A549 (cell line): ENCODE measurements around the gene SPATA25. TPM values are rescaled to one million over a fixed set of nuclear protein-coding genes. Genes with fewer than 3 reads are reported as not detected.

Experiments
- ATAC-seq, 2 experiments: fragments of 200-7000 bp in 1 of 2; fragments of >200 bp in 1 of 2; cut with Nextera tagmentation in 1 of 2; cut with Tn5 transposase in 1 of 2; 3 replicates each; pipeline versions ENCODE4 v1.8.0 to v1.9.1; 2018 to 2020; ENCODE audit warnings: mild to moderate bottlenecking in 1 of 2, moderate library complexity in 1 of 2
- CTCF ChIA-PET: fragments of 300-600 bp; sonication (Branson Sonifier 250); formaldehyde crosslinking; extraction: SDS; loops from one replicate; lab custom pipeline; 2021; ENCODE audit warnings: antibody characterized with exemption, inconsistent platforms; lab: Yijun Ruan, JAX
- POLR2A ChIA-PET: fragments of 350-600 bp; formaldehyde crosslinking; extraction: SDS; loops from one replicate; lab custom pipeline; 2021; ENCODE audit warnings: antibody characterized with exemption, inconsistent platforms; lab: Yijun Ruan, JAX
- DNase-seq, 2 experiments: peaks; one replicate each; pipeline versions ENCODE4 v3.0.0 to v3.0.0-alpha.2; 2011 to 2016; ENCODE audit warnings: low read depth in 1 of 2, low spot score in 1 of 2
- FAIRE-seq: peaks from 2 replicates; lab custom pipeline; 2011; peaks lifted over from hg19 to GRCh38; lab: Jason Lieb, UNC
- H3K27ac ChIP-seq, 2 experiments: fragments of >200 bp; sonication (Bioruptor Twin); formaldehyde crosslinking; 3 replicates each; pipeline ENCODE4 v1.5.1; 2016 to 2017
- H3K4me1 ChIP-seq: fragments of >200 bp; sonication (Bioruptor Twin); formaldehyde crosslinking; 3 replicates; pipeline ENCODE4 v1.6.1; 2016
- H3K4me2 ChIP-seq: fragments of >200 bp; sonication (Bioruptor Twin); formaldehyde crosslinking; 3 replicates; pipeline ENCODE4 v1.6.1; 2016
- H3K4me3 ChIP-seq: fragments of >200 bp; sonication (Bioruptor Twin); formaldehyde crosslinking; 3 replicates; pipeline ENCODE4 v1.5.1; 2016
- H3K9me3 ChIP-seq: fragments of >200 bp; sonication (Bioruptor Twin); formaldehyde crosslinking; 3 replicates; pipeline ENCODE4 v1.6.1; 2016
- CBX8 ChIP-seq: fragments of 200-600 bp; sonication (generic); IDR thresholded peaks from 2 replicates; pipeline ENCODE4 v1.6.1; 2016
- ELK1 ChIP-seq: fragments of 150-350 bp; IDR thresholded peaks from 2 replicates; pipeline ENCODE4 v1.6.1; 2014; ENCODE audit warnings: low read depth, mild to moderate bottlenecking, low read length
- HEYL ChIP-seq: fragments of 250-450 bp; sonication (Bioruptor Pico); IDR thresholded peaks from 2 replicates; pipeline ENCODE4 v1.8.0; 2021; ENCODE audit warnings: mild to moderate bottlenecking, moderate library complexity
- RARB ChIP-seq: fragments of 250-450 bp; sonication (Bioruptor Pico); IDR thresholded peaks from 2 replicates; pipeline ENCODE4 v1.8.0; 2021; ENCODE audit warnings: mild to moderate bottlenecking, moderate library complexity
- RFX5 ChIP-seq: fragments of 450-650 bp; IDR thresholded peaks from 2 replicates; pipeline ENCODE4 v1.7.1; 2014; ENCODE audit warnings: antibody characterized with exemption, mild to moderate bottlenecking, moderate library complexity
- RNF2 ChIP-seq: fragments of 200-600 bp; sonication (generic); IDR thresholded peaks from 2 replicates; pipeline ENCODE4 v1.6.1; 2016; ENCODE audit warnings: low read depth, mild to moderate bottlenecking, antibody characterized with exemption, moderate library complexity, borderline replicate concordance
- USF2 ChIP-seq: fragments of 450-650 bp; IDR thresholded peaks from 2 replicates; pipeline ENCODE4 v1.6.1; 2014; ENCODE audit warnings: antibody characterized with exemption
- WGBS: methylation state at CpG from one replicate; pipeline ENCODE4 v1.1.6; 2017; ENCODE audit errors: missing lambda C conversion rate; 5-methylcytosine and 5-hydroxymethylcytosine counted together
- polyA plus RNA-seq, 4 experiments: library from polyadenylated mRNA; depleted of rRNA in 3 of 4; stranded (reverse); fragments of >200 nt; fragmentation: RNase III in 1 of 4; extraction: RNeasy Plus Mini Kit Qiagen cat#74134 plus additional on column Dnase treatment in 1 of 4; gene quantifications; 2 replicates in 3 of 4; 3 replicates in 1 of 4; pipeline ENCODE4 v1.2.3, GENCODE V29; 2011 to 2017

Gene SPATA25
- polyA plus RNA-seq, 2 of the 4 experiments (the other 2 are of a cell fraction), result 0.31 to 0.77 TPM

GRCh38 chr20:45840700-45841198 lies 46.7 kb downstream of the SPATA25 start:
- 93% methylated on average over 15 of the region's 25 CpGs for WGBS
- CTCF ChIA-PET, result interaction anchor here (0.6 to 2.2 kb wide), 3 partner anchors 27 to 157 kb away, joined by 3 to 6 read pairs (median 6); no protein-coding TSS in a partner anchor
- ATAC-seq, result no peak; a peak in 1 of 6 replicates
- Histone ChIP-seq H3K9me3 (no peaks in the 10 kb centered on the region), H3K4me2 (no peak overlapping the region), H3K4me3 (no peak overlapping the region), H3K4me1 (no peaks in the 10 kb centered on the region), H3K27ac (no peak overlapping the region)
- POLR2A ChIA-PET, result interaction anchor here (1.7 kb wide), 1 partner anchor 40 kb away, joined by 5 read pairs; no protein-coding TSS in a partner anchor
- no peak for DNase-seq
- TF ChIP-seq RNF2 (no peak), ELK1 (no peak), RARB (CRISPR knock-in tag) (no peak), RFX5 (no peak), HEYL (CRISPR knock-in tag) (no peak)
- FAIRE-seq, result no peak

- TF ChIP-seq CBX8, result no peak
- TF ChIP-seq USF2, result no peak
- peaks cover 17% of the 10 kb centered on the region; the same call in 2 of the 3 replicates for H3K4me1 ChIP-seq
- ATAC-seq, result no peak
- H3K27ac ChIP-seq, result no peak overlapping the region
- WGBS, result 83% methylated on average over 1 of the region's 1 CpG
- ChIA-PET POLR2A (no interaction called here), CTCF (interaction anchor here (1.3 to 1.8 kb wide), 3 partner anchors 9 to 177 kb away, joined by 3 to 6 read pairs (median 3); no protein-coding TSS in a partner anchor)
- DNase-seq, result no peak
- no peaks in the 10 kb centered on the region for H3K9me3 ChIP-seq
- H3K4me3 ChIP-seq, result no peak overlapping the region
- FAIRE-seq, result no peak
- H3K4me2 ChIP-seq, result no peak overlapping the region
Measured at GRCh38 chr20:45836841-45837240, 50.6 kb downstream of the SPATA25 start.

Other genes starting within 250 kb of the SPATA25 start
- gene WFDC11, start 217.4 kb downstream of the SPATA25 start, polyA plus RNA-seq (2011; rRNA removed), result not detected in 2 replicates
- gene WFDC11, start 217.4 kb downstream of the SPATA25 start, polyA plus RNA-seq (2017; fragmentation: RNase III; extraction: RNeasy Plus Mini Kit Qiagen cat#74134 plus additional on column Dnase treatment), result not detected in 3 replicates
- gene WFDC13, start 185.6 kb downstream of the SPATA25 start, polyA plus RNA-seq (2011; rRNA removed), result not detected in 2 replicates
- gene WFDC13, start 185.6 kb downstream of the SPATA25 start, polyA plus RNA-seq (2017; fragmentation: RNase III; extraction: RNeasy Plus Mini Kit Qiagen cat#74134 plus additional on column Dnase treatment), result not detected in 3 replicates
- not detected in 2 replicates for gene WFDC10B, start 182.6 kb downstream of the SPATA25 start, polyA plus RNA-seq (2011; rRNA removed)
- not detected in 3 replicates for gene WFDC10B, start 182.6 kb downstream of the SPATA25 start, polyA plus RNA-seq (2017; fragmentation: RNase III; extraction: RNeasy Plus Mini Kit Qiagen cat#74134 plus additional on column Dnase treatment)
- gene SPINT4, start 165.3 kb downstream of the SPATA25 start, polyA plus RNA-seq (2011; rRNA removed), result not detected in 2 replicates
- not detected in 3 replicates for gene SPINT4, start 165.3 kb downstream of the SPATA25 start, polyA plus RNA-seq (2017; fragmentation: RNase III; extraction: RNeasy Plus Mini Kit Qiagen cat#74134 plus additional on column Dnase treatment)
- gene WFDC3, start 95.7 kb downstream of the SPATA25 start, polyA plus RNA-seq (2011; rRNA removed), result 0.34 TPM in 1 of 2 replicates, not detected in the other
- not detected in 3 replicates for gene WFDC3, start 95.7 kb downstream of the SPATA25 start, polyA plus RNA-seq (2017; fragmentation: RNase III; extraction: RNeasy Plus Mini Kit Qiagen cat#74134 plus additional on column Dnase treatment)
- 34.1 and 38.3 TPM in 2 replicates for gene DNTTIP1, start 95.7 kb downstream of the SPATA25 start, polyA plus RNA-seq (2011; rRNA removed)
- 24.9 to 26.0 TPM (median 25.3 TPM) in 3 replicates for gene DNTTIP1, start 95.7 kb downstream of the SPATA25 start, polyA plus RNA-seq (2017; fragmentation: RNase III; extraction: RNeasy Plus Mini Kit Qiagen cat#74134 plus additional on column Dnase treatment)
- 123 and 137 TPM in 2 replicates for gene UBE2C, start 75.0 kb downstream of the SPATA25 start, polyA plus RNA-seq (2011; rRNA removed)
- gene UBE2C, start 75.0 kb downstream of the SPATA25 start, polyA plus RNA-seq (2017; fragmentation: RNase III; extraction: RNeasy Plus Mini Kit Qiagen cat#74134 plus additional on column Dnase treatment), result 188 to 212 TPM (median 189 TPM) in 3 replicates
- gene TNNC2, start 60.3 kb downstream of the SPATA25 start, polyA plus RNA-seq (2011; rRNA removed), result 0.23 TPM in 1 of 2 replicates, not detected in the other
- 0.17 to 0.22 TPM in 2 of 3 replicates, not detected in the other for gene TNNC2, start 60.3 kb downstream of the SPATA25 start, polyA plus RNA-seq (2017; fragmentation: RNase III; extraction: RNeasy Plus Mini Kit Qiagen cat#74134 plus additional on column Dnase treatment)
- 4.0 and 4.1 TPM in 2 replicates for gene SNX21, start 53.8 kb downstream of the SPATA25 start, polyA plus RNA-seq (2011; rRNA removed)
- 4.9 to 7.7 TPM (median 7.0 TPM) in 3 replicates for gene SNX21, start 53.8 kb downstream of the SPATA25 start, polyA plus RNA-seq (2017; fragmentation: RNase III; extraction: RNeasy Plus Mini Kit Qiagen cat#74134 plus additional on column Dnase treatment)
- gene ACOT8, start 30.2 kb downstream of the SPATA25 start, polyA plus RNA-seq (2011; rRNA removed), result 18.5 and 19.8 TPM in 2 replicates
- 12.6 to 14.7 TPM (median 14.0 TPM) in 3 replicates for gene ACOT8, start 30.2 kb downstream of the SPATA25 start, polyA plus RNA-seq (2017; fragmentation: RNase III; extraction: RNeasy Plus Mini Kit Qiagen cat#74134 plus additional on column Dnase treatment)
- 1.3 and 1.9 TPM in 2 replicates for gene ZSWIM3, start 30.0 kb downstream of the SPATA25 start, polyA plus RNA-seq (2011; rRNA removed)
- gene ZSWIM3, start 30.0 kb downstream of the SPATA25 start, polyA plus RNA-seq (2017; fragmentation: RNase III; extraction: RNeasy Plus Mini Kit Qiagen cat#74134 plus additional on column Dnase treatment), result 1.0 to 1.1 TPM (median 1.1 TPM) in 3 replicates
- 4.7 and 7.6 TPM in 2 replicates for gene ZSWIM1, start 6.4 kb downstream of the SPATA25 start, polyA plus RNA-seq (2011; rRNA removed)
- 5.8 to 6.6 TPM (median 6.1 TPM) in 3 replicates for gene ZSWIM1, start 6.4 kb downstream of the SPATA25 start, polyA plus RNA-seq (2017; fragmentation: RNase III; extraction: RNeasy Plus Mini Kit Qiagen cat#74134 plus additional on column Dnase treatment)
- gene NEURL2, start 3.6 kb upstream of the SPATA25 start, polyA plus RNA-seq (2011; rRNA removed), result 0.56 and 0.57 TPM in 2 replicates
- gene NEURL2, start 3.6 kb upstream of the SPATA25 start, polyA plus RNA-seq (2017; fragmentation: RNase III; extraction: RNeasy Plus Mini Kit Qiagen cat#74134 plus additional on column Dnase treatment), result 1.4 to 1.6 TPM (median 1.4 TPM) in 3 replicates
- gene CTSA, start 3.7 kb upstream of the SPATA25 start, polyA plus RNA-seq (2011; rRNA removed), result 53.1 and 61.2 TPM in 2 replicates
- 76.4 to 95.6 TPM (median 93.2 TPM) in 3 replicates for gene CTSA, start 3.7 kb upstream of the SPATA25 start, polyA plus RNA-seq (2017; fragmentation: RNase III; extraction: RNeasy Plus Mini Kit Qiagen cat#74134 plus additional on column Dnase treatment)
- 2.7 and 4.5 TPM in 2 replicates for gene PLTP, start 24.5 kb upstream of the SPATA25 start, polyA plus RNA-seq (2011; rRNA removed)
- 0.97 to 1.6 TPM (median 1.5 TPM) in 3 replicates for gene PLTP, start 24.5 kb upstream of the SPATA25 start, polyA plus RNA-seq (2017; fragmentation: RNase III; extraction: RNeasy Plus Mini Kit Qiagen cat#74134 plus additional on column Dnase treatment)
- gene PCIF1, start 47.1 kb upstream of the SPATA25 start, polyA plus RNA-seq (2011; rRNA removed), result 19.7 and 24.3 TPM in 2 replicates
- gene PCIF1, start 47.1 kb upstream of the SPATA25 start, polyA plus RNA-seq (2017; fragmentation: RNase III; extraction: RNeasy Plus Mini Kit Qiagen cat#74134 plus additional on column Dnase treatment), result 18.7 to 21.6 TPM (median 21.4 TPM) in 3 replicates
- 7.3 and 8.4 TPM in 2 replicates for gene ZNF335, start 84.6 kb upstream of the SPATA25 start, polyA plus RNA-seq (2011; rRNA removed)
- 9.1 to 10.3 TPM (median 9.3 TPM) in 3 replicates for gene ZNF335, start 84.6 kb upstream of the SPATA25 start, polyA plus RNA-seq (2017; fragmentation: RNase III; extraction: RNeasy Plus Mini Kit Qiagen cat#74134 plus additional on column Dnase treatment)
- gene MMP9, start 121.3 kb upstream of the SPATA25 start, polyA plus RNA-seq (2011; rRNA removed), result 0.09 and 0.12 TPM in 2 replicates
- 0.06 to 0.34 TPM (median 0.24 TPM) in 3 replicates for gene MMP9, start 121.3 kb upstream of the SPATA25 start, polyA plus RNA-seq (2017; fragmentation: RNase III; extraction: RNeasy Plus Mini Kit Qiagen cat#74134 plus additional on column Dnase treatment)
- gene SLC12A5, start 141.6 kb upstream of the SPATA25 start, polyA plus RNA-seq (2011; rRNA removed), result 3.0 and 3.5 TPM in 2 replicates
- gene SLC12A5, start 141.6 kb upstream of the SPATA25 start, polyA plus RNA-seq (2017; fragmentation: RNase III; extraction: RNeasy Plus Mini Kit Qiagen cat#74134 plus additional on column Dnase treatment), result 10.8 to 11.7 TPM (median 11.5 TPM) in 3 replicates
- 22.2 and 28.0 TPM in 2 replicates for gene NCOA5, start 202.3 kb upstream of the SPATA25 start, polyA plus RNA-seq (2011; rRNA removed)
- 26.2 to 27.2 TPM (median 27.1 TPM) in 3 replicates for gene NCOA5, start 202.3 kb upstream of the SPATA25 start, polyA plus RNA-seq (2017; fragmentation: RNase III; extraction: RNeasy Plus Mini Kit Qiagen cat#74134 plus additional on column Dnase treatment)
- gene CD40, start 230.7 kb upstream of the SPATA25 start, polyA plus RNA-seq (2011; rRNA removed), result 5.2 and 7.0 TPM in 2 replicates
- 4.7 to 5.7 TPM (median 4.9 TPM) in 3 replicates for gene CD40, start 230.7 kb upstream of the SPATA25 start, polyA plus RNA-seq (2017; fragmentation: RNase III; extraction: RNeasy Plus Mini Kit Qiagen cat#74134 plus additional on column Dnase treatment)